Measurements from ENCODE around the gene PRORP. TPM values are rescaled to one million over a fixed set of nuclear protein-coding genes. Genes with fewer than 3 reads are reported as not detected.

Gene PRORP
- total and polyA plus RNA-seq, 2 of the 13 experiments (the other 11 are each of a cell fraction or from before 2014, with no cell fraction given) = 48.9 to 88.7 TPM

GRCh38 chr14:35140718-35141581 is 18.6 kb downstream of the PRORP start (continued):
- peak in 1 of 2 experiments; percentile 46; a peak in 1 of 4 replicates for TF ChIP-seq KLF16 (CRISPR knock-in tag; IDR thresholded peaks at IDR 0.05)
- no peak for TF ChIP-seq GLI4 (CRISPR knock-in tag; IDR thresholded peaks at IDR 0.05; ENCODE audit: borderline replicate concordance)
- TF ChIP-seq ZNF343 (CRISPR knock-in tag; IDR thresholded peaks at IDR 0.05) = 0 out of 2 replicates have a peak, but pooled peaks have one; percentile 17
- TF ChIP-seq GPN1 (CRISPR knock-in tag; IDR thresholded peaks at IDR 0.05; ENCODE audit: borderline replicate concordance) = no peak
- no peak for TF ChIP-seq RARG (CRISPR knock-in tag; IDR thresholded peaks at IDR 0.05; ENCODE audit: low read depth)
- no peak for TF ChIP-seq RCOR2 (CRISPR knock-in tag; IDR thresholded peaks at IDR 0.05)
- no peak for TF ChIP-seq RFX1 (IDR thresholded peaks at IDR 0.05)
- TF ChIP-seq FOXA1 (IDR thresholded peaks at IDR 0.05) = 0 out of 2 replicates have a peak, but pooled peaks have one; percentile 3
- no peak for TF ChIP-seq FOXA1 (CRISPR knock-in tag; IDR thresholded peaks at IDR 0.05)
- peak in 1 of 2 experiments; percentile 15; a peak in 1 of 4 replicates for TF ChIP-seq ATF4 (CRISPR knock-in tag; IDR thresholded peaks at IDR 0.05)
- TF ChIP-seq RBM22 (optimal IDR thresholded peaks at IDR 0.05; ENCODE audit: low read length) = no peak
- no peak for TF ChIP-seq JDP2 (CRISPR knock-in tag; IDR thresholded peaks at IDR 0.05; ENCODE audit: borderline replicate concordance)
- TF ChIP-seq KAT8 (CRISPR knock-in tag; IDR thresholded peaks at IDR 0.05) = 0 out of 2 replicates have a peak, but pooled peaks have one; percentile 27
- no peak for TF ChIP-seq ZFYVE20 (CRISPR knock-in tag; IDR thresholded peaks at IDR 0.05; ENCODE audit: borderline replicate concordance, low read depth)
- TF ChIP-seq TFE3 (CRISPR knock-in tag; IDR thresholded peaks at IDR 0.05) = no peak; the same call in 1 of the 2 replicates
- no peak for TF ChIP-seq RNF219 (CRISPR knock-in tag; IDR thresholded peaks at IDR 0.05)
- no peak for TF ChIP-seq POLR2A (IDR thresholded peaks at IDR 0.05; ENCODE audit: insufficient read depth in 1 of 2, low read depth in 2 of 2, low read length in 2 of 2)
- TF ChIP-seq BATF2 (CRISPR knock-in tag; IDR thresholded peaks at IDR 0.05) = no peak
- TF ChIP-seq BRF2 (CRISPR knock-in tag; IDR thresholded peaks at IDR 0.05) = no peak
- TF ChIP-seq RXRB (CRISPR knock-in tag; IDR thresholded peaks at IDR 0.05; ENCODE audit: borderline replicate concordance) = peak; percentile 38; the same call in 1 of the 2 replicates
- no peak for TF ChIP-seq THAP7 (CRISPR knock-in tag; IDR thresholded peaks at IDR 0.05)
- no peak for TF ChIP-seq SP2 (CRISPR knock-in tag; IDR thresholded peaks at IDR 0.05)
- no peak for TF ChIP-seq ZFX (CRISPR knock-in tag; IDR thresholded peaks at IDR 0.05; ENCODE audit: low read depth)

All from HepG2 (cell line).